Thyroid gland (tissue), 4 donors: ENCODE measurements around the gene MYLK2.

Source experiments
- CTCF ChIP-seq, 6 experiments: fragments of 200-600 bp in 3 of 6; fragments of 450-650 bp in 3 of 6; sonication (generic) in 3 of 6; IDR thresholded peaks; one replicate each; pipeline ENCODE4 v1.5.1; 2016 to 2019; ENCODE audit warnings: antibody characterized with exemption in 6 of 6, mild to moderate bottlenecking in 2 of 6, inconsistent platforms in 1 of 6, moderate library complexity in 1 of 6
- POLR2A ChIP-seq, 2 donors: fragments of 450-650 bp; IDR thresholded peaks; one replicate each; pipeline ENCODE4 v1.6.1; 2017; ENCODE audit warnings: antibody characterized with exemption in 2 of 2, mild to moderate bottlenecking in 2 of 2, moderate library complexity in 1 of 2

GRCh38 chr20:31824554-31825313 lies 5.6 kb downstream of the MYLK2 start:
- TF ChIP-seq CTCF (IDR thresholded peaks at IDR 0.05), result no peak
- no peak for TF ChIP-seq POLR2A (IDR thresholded peaks at IDR 0.05)
